ENCODE results near the gene USP49.

- TF ChIP-seq CTCF (conservative IDR thresholded peaks at IDR 0.05; ENCODE audit: low read length), result no peak
- no peak for TF ChIP-seq EZH2phosphoT487 (IDR thresholded peaks at IDR 0.05; ENCODE audit: borderline replicate concordance, low read depth, low read length)
These were observed 89.1 kb downstream of the USP49 start for GRCh38 chr6:41805830-41806774.

Data from OCI-LY7 (cell line).